CD14-positive monocyte (primary cell): Measurements from ENCODE around the gene CAMK1D. TPM values are rescaled to one million over a fixed set of nuclear protein-coding genes. Genes with fewer than 3 reads are reported as not detected.
A peak's percentile ranks its signal among the peaks of the same experiment; 100 is the strongest.
"Not testable (repeated sequence)": the region's sequence is repeated elsewhere in the genome, so short reads cannot be mapped to it uniquely, and the experiment has no call there.

Experiments
- DNase-seq, 3 donors: peaks; one replicate each; pipeline ENCODE4 v3.0.0-alpha.2; 2011 to 2022
- H2AFZ ChIP-seq: 2 replicates; pipeline ENCODE4 v1.6.0; 2012; ENCODE audit warnings: mild to moderate bottlenecking, low read depth, low read length, inconsistent platforms; ENCODE audit not compliant: insufficient read depth, poor library complexity, severe bottlenecking
- H3K27ac ChIP-seq, 2 donors: 1 replicate in 1 of 2; 2 replicates in 1 of 2; pipeline ENCODE4 v1.5.1; 2012 to 2013; ENCODE audit warnings: low read length in 2 of 2, control low read depth in 1 of 2, inconsistent platforms in 1 of 2, low read depth in 1 of 2, mild to moderate bottlenecking in 1 of 2
- H3K27me3 ChIP-seq, 2 donors: one replicate each; pipeline versions ENCODE4 v1.6.0 to v1.6.1; 2011 to 2013; ENCODE audit warnings: low read length in 2 of 2; ENCODE audit not compliant: control insufficient read depth in 2 of 2, insufficient read depth in 2 of 2
- H3K36me3 ChIP-seq, 2 donors: replicated peaks in 1 of 2; 1 replicate in 1 of 2; 2 replicates in 1 of 2; pipeline versions ENCODE4 v1.5.1 to v1.6.1; 2012 to 2013; ENCODE audit warnings: low read length in 2 of 2, control low read depth in 1 of 2, inconsistent platforms in 1 of 2, mild to moderate bottlenecking in 1 of 2; ENCODE audit not compliant: insufficient read depth in 2 of 2, control insufficient read depth in 1 of 2
- H3K4me1 ChIP-seq, 2 donors: 1 replicate in 1 of 2; 2 replicates in 1 of 2; pipeline versions ENCODE4 v1.5.1 to v1.6.1; 2012 to 2013; ENCODE audit warnings: low read length in 2 of 2, control low read depth in 1 of 2, inconsistent platforms in 1 of 2, mild to moderate bottlenecking in 1 of 2, moderate library complexity in 1 of 2; ENCODE audit not compliant: insufficient read depth in 2 of 2, control insufficient read depth in 1 of 2
- H3K4me2 ChIP-seq: replicated peaks from 2 replicates; pipeline ENCODE3; 2012; ENCODE audit warnings: low read length, moderate library complexity, mild to moderate bottlenecking; ENCODE audit not compliant: poor library complexity, severe bottlenecking; ENCODE audit errors: extremely low read depth
- H3K4me3 ChIP-seq, 3 experiments: fragments of 200-600 bp in 1 of 3; sonication (generic) in 1 of 3; replicated peaks in 1 of 3; 1 replicate in 2 of 3; 2 replicates in 1 of 3; pipeline ENCODE4 v1.5.1; 2011 to 2013; ENCODE audit warnings: low read length in 3 of 3, mild to moderate bottlenecking in 3 of 3, control low read depth in 2 of 3, low read depth in 2 of 3, inconsistent platforms in 1 of 3, moderate library complexity in 1 of 3
- H3K79me2 ChIP-seq: 2 replicates; pipeline ENCODE4 v1.6.0; 2012; ENCODE audit warnings: mild to moderate bottlenecking, control low read depth, inconsistent platforms, low read length, moderate library complexity; ENCODE audit not compliant: insufficient read depth
- H3K9ac ChIP-seq: 2 replicates; pipeline ENCODE4 v1.6.0; 2017; ENCODE audit warnings: low read length, mild to moderate bottlenecking; ENCODE audit not compliant: insufficient read depth, poor library complexity, severe bottlenecking
- H3K9me3 ChIP-seq, 2 donors: replicated peaks in 1 of 2; 1 replicate in 1 of 2; 2 replicates in 1 of 2; pipeline versions ENCODE4 v1.5.1 to v1.6.1; 2012 to 2013; ENCODE audit warnings: low read length in 2 of 2, control low read depth in 1 of 2; ENCODE audit not compliant: control insufficient read depth in 1 of 2, insufficient read depth in 1 of 2
- H4K20me1 ChIP-seq: 2 replicates; pipeline ENCODE4 v1.6.0; 2012; ENCODE audit warnings: mild to moderate bottlenecking, low read length, control low read depth, moderate library complexity; ENCODE audit not compliant: insufficient read depth
- H3K27ac Mint-ChIP-seq, 7 donors: one replicate each; pipeline ENCODE4 v1.8.0; 2020; ENCODE audit warnings: mild to moderate bottlenecking in 7 of 7, mixed read lengths in 7 of 7, moderate library complexity in 6 of 7, inconsistent platforms in 2 of 7
- H3K27me3 Mint-ChIP-seq, 3 donors: one replicate each; pipeline ENCODE4 v1.8.0; 2021 to 2022; ENCODE audit warnings: low read depth in 3 of 3, mild to moderate bottlenecking in 3 of 3, mixed read lengths in 3 of 3, moderate library complexity in 3 of 3, inconsistent platforms in 1 of 3
- H3K36me3 Mint-ChIP-seq, 2 donors: one replicate each; pipeline ENCODE4 v1.8.0; 2020; ENCODE audit warnings: mixed read lengths in 2 of 2, inconsistent platforms in 1 of 2, mild to moderate bottlenecking in 1 of 2
- H3K4me1 Mint-ChIP-seq: one replicate; pipeline ENCODE4 v1.8.0; 2020; ENCODE audit warnings: mild to moderate bottlenecking, mixed read lengths
- H3K4me3 Mint-ChIP-seq, 2 donors: one replicate each; pipeline ENCODE4 v1.8.0; 2020; ENCODE audit warnings: mild to moderate bottlenecking in 2 of 2, mixed read lengths in 2 of 2, moderate library complexity in 1 of 2
- H3K9me3 Mint-ChIP-seq, 7 donors: one replicate each; pipeline ENCODE4 v1.8.0; 2020 to 2022; ENCODE audit warnings: mixed read lengths in 7 of 7, mild to moderate bottlenecking in 6 of 7, moderate library complexity in 6 of 7, inconsistent platforms in 2 of 7
- WGBS: methylation state at CpG from one replicate; pipeline ENCODE4 v1.1.5; 2013; ENCODE audit warnings: missing lambda C conversion rate; ENCODE audit not compliant: insufficient coverage; 5-methylcytosine and 5-hydroxymethylcytosine counted together
- intact Hi-C, 2 donors: fragments of 100-400 bp; cut with micrococcal nuclease; formaldehyde crosslinking; loops; one replicate each; pipeline versions ENCODE4 v1.15.0 to v1.15.1; 2023
- polyA plus RNA-seq, 3 donors: library from polyadenylated mRNA; depleted of rRNA in 1 of 3; unstranded in 2 of 3; stranded (reverse) in 1 of 3; fragments of 300-500 nt in 2 of 3; fragments of >200 nt in 1 of 3; fragmentation: Illumina TruSeq in 2 of 3; gene quantifications; 1 replicate in 2 of 3; 2 replicates in 1 of 3; pipeline ENCODE4 v1.2.3, GENCODE V29; 2012 to 2021
- TF ChIP-seq, protein P1 (sequence below): fragments of 200-600 bp; IDR thresholded peaks from one replicate; pipeline ENCODE4 v1.8.0; 2022; ENCODE audit warnings: antibody characterized with exemption, mild to moderate bottlenecking

The CAMK1D gene
- polyA plus RNA-seq, 3 donors, result 6.7 to 11.8 (median 7.1) TPM

DNA sequence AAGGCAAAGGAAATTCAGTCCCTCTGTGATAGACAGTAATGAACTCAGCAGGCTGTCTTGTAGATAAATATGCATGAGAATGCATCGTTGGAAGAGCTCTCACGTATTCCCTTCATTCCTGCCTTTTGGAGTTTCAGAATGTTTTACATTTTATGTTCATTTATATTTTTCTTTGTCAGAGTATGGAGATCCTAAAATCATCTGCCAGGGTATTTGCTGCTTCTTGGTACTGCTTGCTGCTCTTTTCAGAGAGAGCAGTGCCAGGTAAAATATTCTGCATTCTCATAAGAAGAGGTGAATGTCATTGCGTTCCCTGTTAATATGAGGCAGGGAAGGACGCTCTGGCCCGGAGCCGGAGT is 362.0 kb downstream of the CAMK1D start:
- peaks cover 0 to 5% (median 0%) of the 10 kb centered on the region in 3 donors for H3K27me3 Mint-ChIP-seq
- TF ChIP-seq, protein P1, sequence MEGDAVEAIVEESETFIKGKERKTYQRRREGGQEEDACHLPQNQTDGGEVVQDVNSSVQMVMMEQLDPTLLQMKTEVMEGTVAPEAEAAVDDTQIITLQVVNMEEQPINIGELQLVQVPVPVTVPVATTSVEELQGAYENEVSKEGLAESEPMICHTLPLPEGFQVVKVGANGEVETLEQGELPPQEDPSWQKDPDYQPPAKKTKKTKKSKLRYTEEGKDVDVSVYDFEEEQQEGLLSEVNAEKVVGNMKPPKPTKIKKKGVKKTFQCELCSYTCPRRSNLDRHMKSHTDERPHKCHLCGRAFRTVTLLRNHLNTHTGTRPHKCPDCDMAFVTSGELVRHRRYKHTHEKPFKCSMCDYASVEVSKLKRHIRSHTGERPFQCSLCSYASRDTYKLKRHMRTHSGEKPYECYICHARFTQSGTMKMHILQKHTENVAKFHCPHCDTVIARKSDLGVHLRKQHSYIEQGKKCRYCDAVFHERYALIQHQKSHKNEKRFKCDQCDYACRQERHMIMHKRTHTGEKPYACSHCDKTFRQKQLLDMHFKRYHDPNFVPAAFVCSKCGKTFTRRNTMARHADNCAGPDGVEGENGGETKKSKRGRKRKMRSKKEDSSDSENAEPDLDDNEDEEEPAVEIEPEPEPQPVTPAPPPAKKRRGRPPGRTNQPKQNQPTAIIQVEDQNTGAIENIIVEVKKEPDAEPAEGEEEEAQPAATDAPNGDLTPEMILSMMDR, result peak; percentile 69
- Histone ChIP-seq H2AFZ (no peak overlapping the region), H3K27ac (no peak overlapping the region), H3K27me3 (no peaks in the 10 kb centered on the region), H3K4me3 (no peak overlapping the region), H4K20me1 (peaks cover 22% of the 10 kb centered on the region), H3K4me1 (peaks cover 0 to 2% of the 10 kb centered on the region in 2 donors), H3K9ac (no peak overlapping the region), H3K4me2 (no peak overlapping the region), H3K9me3 (peaks cover 0 to 4% of the 10 kb centered on the region in 2 donors), H3K36me3 (no peaks in the 10 kb centered on the region), H3K79me2 (no peaks in the 10 kb centered on the region)
- H3K36me3 Mint-ChIP-seq, result no peaks in the 10 kb centered on the region
- DNase-seq, result no peak
- H3K4me1 Mint-ChIP-seq, result peaks cover 10% of the 10 kb centered on the region
- no peak overlapping the region for H3K4me3 Mint-ChIP-seq
- peaks cover 0 to 5% (median 0%) of the 10 kb centered on the region in 7 donors for H3K9me3 Mint-ChIP-seq
- intact Hi-C loops, result no loop called here
- no peak overlapping the region for H3K27ac Mint-ChIP-seq
- 100% methylated on average over 2 of the region's 6 CpGs for WGBS

DNA sequence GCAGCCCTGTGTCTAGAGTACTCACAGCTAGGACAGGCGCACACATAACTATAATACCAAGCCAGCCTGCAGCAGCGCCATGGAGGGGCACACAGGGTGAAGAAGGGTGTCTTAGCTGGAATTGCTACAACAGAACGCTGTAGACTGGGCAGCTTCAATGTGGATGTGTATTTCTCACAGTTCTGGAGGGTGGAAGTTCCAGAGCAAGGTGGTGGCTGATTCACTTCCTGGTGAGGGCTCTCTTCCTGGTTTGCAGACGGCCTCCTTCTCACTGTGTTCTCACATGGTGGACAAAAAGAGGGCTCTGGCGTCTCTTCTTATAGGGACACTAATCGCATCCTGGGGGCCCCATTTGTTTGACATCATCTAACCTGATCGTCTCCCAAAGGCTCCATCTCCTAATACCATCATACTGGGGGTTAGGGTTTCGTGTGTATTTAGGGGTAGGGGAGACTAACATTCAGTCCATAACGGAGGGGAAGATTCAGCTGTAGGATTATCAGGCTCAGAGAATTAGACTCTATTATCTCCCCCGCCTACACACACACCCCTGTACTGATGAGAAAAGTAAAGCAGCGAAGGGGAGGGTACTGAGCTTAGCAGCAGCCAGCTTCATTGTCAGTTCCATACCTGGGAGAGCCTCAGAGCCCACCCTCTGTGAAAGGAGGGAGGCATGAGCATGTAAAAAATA is 363.1 kb downstream of the CAMK1D start:
- Mint-ChIP-seq H3K36me3 (no peaks in the 10 kb centered on the region), H3K27me3 (peaks cover 0 to 5% (median 0%) of the 10 kb centered on the region in 3 donors), H3K4me1 (peaks cover 10% of the 10 kb centered on the region), H3K27ac (peak overlapping the region in 1 of 7 donors; percentile 60), H3K4me3 (no peak overlapping the region), H3K9me3 (peaks cover 0 to 5% (median 2%) of the 10 kb centered on the region in 7 donors)
- Histone ChIP-seq H3K4me1 (peaks cover 0 to 2% of the 10 kb centered on the region in 2 donors), H3K36me3 (no peaks in the 10 kb centered on the region), H3K4me2 (no peak overlapping the region), H3K4me3 (no peak overlapping the region), H3K79me2 (no peaks in the 10 kb centered on the region), H3K9me3 (peaks cover 0 to 4% of the 10 kb centered on the region in 2 donors), H3K9ac (no peak overlapping the region), H3K27me3 (no peaks in the 10 kb centered on the region), H4K20me1 (peaks cover 18% of the 10 kb centered on the region), H2AFZ (no peak overlapping the region), H3K27ac (no peak overlapping the region)
- intact Hi-C loops, result no loop called here
- peak in 1 of 3 donors; percentile 18 for DNase-seq
- TF ChIP-seq, protein P1, result no peak
- no CpG with 5 or more reads among the region's 11 CpGs for WGBS

DNA sequence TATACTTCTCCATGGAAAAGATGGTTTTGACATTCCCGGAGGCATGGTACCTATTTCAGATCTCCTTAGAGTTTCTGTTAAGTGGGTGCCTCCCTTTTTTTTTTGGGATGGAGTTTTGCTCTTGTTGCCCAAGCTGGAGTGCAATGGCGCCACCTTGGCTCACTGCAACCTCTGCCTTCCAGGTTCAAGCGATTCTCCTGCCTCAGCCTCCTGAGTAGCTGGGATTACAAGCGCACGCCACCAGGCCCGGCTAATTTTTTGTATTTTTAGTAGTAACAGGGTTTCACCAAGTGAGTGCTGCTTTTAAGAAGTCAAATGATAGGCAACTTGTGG is 363.6 kb downstream of the CAMK1D start:
- H3K36me3 ChIP-seq, intact Hi-C loops, H3K9me3 ChIP-seq, H2AFZ ChIP-seq, H3K4me3 ChIP-seq, DNase-seq, H3K79me2 ChIP-seq, H3K27me3 Mint-ChIP-seq, H3K9ac ChIP-seq, H3K4me2 ChIP-seq, H3K27ac Mint-ChIP-seq, H3K4me1 ChIP-seq, H3K36me3 Mint-ChIP-seq, H3K4me3 Mint-ChIP-seq, H3K9me3 Mint-ChIP-seq, H3K27me3 ChIP-seq, H3K27ac ChIP-seq: not testable (repeated sequence)
- WGBS, result 100% methylated on average over 4 of the region's 6 CpGs
- peaks cover 15% of the 10 kb centered on the region for H4K20me1 ChIP-seq
- peaks cover 10% of the 10 kb centered on the region for H3K4me1 Mint-ChIP-seq
